HepG2 (cell line): ENCODE measurements around the gene RSPRY1. TPM values are rescaled to one million over a fixed set of nuclear protein-coding genes. Genes with fewer than 3 reads are reported as not detected.
"Not testable (repeated sequence)": the region's sequence is repeated elsewhere in the genome, so short reads cannot be mapped to it uniquely, and the experiment has no call there.

Experiments used
- ATAC-seq: fragments of 200-7000 bp; cut with Tn5 transposase; 3 replicates; pipeline ENCODE4 v1.9.1; 2020; ENCODE audit warnings: mild to moderate bottlenecking, moderate library complexity
- BruUV-seq: library from RNA; stranded (reverse); fragments of 400-500 nt; replicated peaks from 2 replicates; lab custom pipeline; 2021; lab: Mats Ljungman, UMichigan
- CTCF ChIA-PET: fragments of 300-600 bp; formaldehyde crosslinking; extraction: SDS; loops from one replicate; lab custom pipeline; 2021; ENCODE audit warnings: low total read pairs, inconsistent platforms, low intra/inter-chr PET ratio; lab: Yijun Ruan, JAX
- POLR2A ChIA-PET: fragments of 350-600 bp; sonication (Branson Sonifier 250); formaldehyde crosslinking; loops from one replicate; lab custom pipeline; 2020; ENCODE audit warnings: antibody characterized with exemption, inconsistent platforms; lab: Yijun Ruan, JAX
- DNase-seq: peaks from one replicate; pipeline ENCODE4 v3.0.0-alpha.2; 2015; ENCODE audit warnings: low spot score
- FAIRE-seq: peaks from 3 replicates; lab custom pipeline; 2011; peaks lifted over from hg19 to GRCh38; lab: Jason Lieb, UNC
- H2AFZ ChIP-seq: one replicate; pipeline ENCODE4 v1.6.1; 2011; ENCODE audit warnings: low read length, inconsistent platforms
- H3K27ac ChIP-seq: fragments of 300-600 bp; 3 replicates; pipeline ENCODE4 v1.8.0; 2011; ENCODE audit warnings: mixed run types, mild to moderate bottlenecking, mixed read lengths, low read length, inconsistent platforms; ENCODE audit not compliant: insufficient read depth; ENCODE audit errors: extremely low read length
- H3K27me3 ChIP-seq, 2 experiments: fragments of 200-600 bp in 1 of 2; 2 replicates in 1 of 2; 3 replicates in 1 of 2; pipeline versions ENCODE4 v1.6.0 to v1.8.0; 2011; ENCODE audit warnings: low read length in 2 of 2, mild to moderate bottlenecking in 2 of 2, moderate library complexity in 2 of 2, inconsistent platforms in 1 of 2; ENCODE audit not compliant: insufficient read depth in 2 of 2, control insufficient read depth in 1 of 2
- H3K36me3 ChIP-seq, 2 experiments: fragments of 200-600 bp in 1 of 2; replicated peaks in 1 of 2; 2 replicates in 1 of 2; 3 replicates in 1 of 2; pipeline versions ENCODE4 v1.5.1 to v1.8.0; 2011; ENCODE audit warnings: low read length in 2 of 2, inconsistent platforms in 1 of 2; ENCODE audit not compliant: insufficient read depth in 2 of 2, control insufficient read depth in 1 of 2
- H3K4me1 ChIP-seq: 2 replicates; pipeline ENCODE4 v1.5.1; 2012; ENCODE audit warnings: low read length, inconsistent platforms; ENCODE audit not compliant: insufficient read depth
- H3K4me2 ChIP-seq: 2 replicates; pipeline ENCODE4 v1.6.0; 2011; ENCODE audit warnings: low read depth, low read length, inconsistent platforms
- H3K4me3 ChIP-seq, 3 experiments: fragments of 200-600 bp in 1 of 3; sonication (generic), shearing (Covaris generic) in 1 of 3; replicated peaks in 1 of 3; 2 replicates each; pipeline ENCODE4 v1.5.1; 2011 to 2016; ENCODE audit warnings: low read length in 3 of 3, inconsistent platforms in 2 of 3, low read depth in 2 of 3, mild to moderate bottlenecking in 2 of 3, control low read depth in 1 of 3, mixed read lengths in 1 of 3; ENCODE audit not compliant: insufficient read depth in 1 of 3
- H3K79me2 ChIP-seq: one replicate; pipeline ENCODE4 v1.6.1; 2011; ENCODE audit warnings: low read length, inconsistent platforms; ENCODE audit not compliant: insufficient read depth
- H3K9ac ChIP-seq: 2 replicates; pipeline ENCODE4 v1.6.0; 2011; ENCODE audit warnings: mild to moderate bottlenecking, low read depth, low read length, inconsistent platforms; ENCODE audit not compliant: insufficient read depth
- H3K9me3 ChIP-seq: 2 replicates; pipeline ENCODE4 v1.5.1; 2012; ENCODE audit warnings: mild to moderate bottlenecking, low read length
- H4K20me1 ChIP-seq: 2 replicates; pipeline ENCODE4 v1.6.0; 2011; ENCODE audit warnings: inconsistent platforms, mild to moderate bottlenecking, low read length, moderate library complexity; ENCODE audit not compliant: insufficient read depth
- GFI1 ChIP-seq: sonication (generic); formaldehyde crosslinking; IDR thresholded peaks from 2 replicates; pipeline ENCODE4 v1.5.0; 2020; ENCODE audit warnings: missing genetic modification reagents, mild to moderate bottlenecking, borderline replicate concordance
- HNF4A ChIP-seq: sonication (generic); formaldehyde crosslinking; IDR thresholded peaks from 2 replicates; pipeline ENCODE4 v1.4.0; 2020; ENCODE audit warnings: missing genetic modification reagents
- PAXIP1 ChIP-seq: sonication (generic); formaldehyde crosslinking; conservative IDR thresholded peaks from 2 replicates; pipeline ENCODE4 v1.4.0; 2020; ENCODE audit warnings: mild to moderate bottlenecking, missing genetic modification reagents, moderate library complexity
- RARA ChIP-seq: IDR thresholded peaks from 2 replicates; pipeline ENCODE4 v1.6.1; 2016; ENCODE audit warnings: missing genetic modification reagents, missing compliant biosample characterization
- SALL1 ChIP-seq: sonication (generic); formaldehyde crosslinking; IDR thresholded peaks from 2 replicates; pipeline ENCODE4 v1.8.0; 2022; ENCODE audit warnings: mild to moderate bottlenecking, missing genetic modification reagents
- SAP130 ChIP-seq: IDR thresholded peaks from 2 replicates; pipeline ENCODE4 v1.6.1; 2016; ENCODE audit warnings: low read depth
- TEAD3 ChIP-seq: optimal IDR thresholded peaks from 2 replicates; pipeline ENCODE3; 2016; ENCODE audit warnings: borderline replicate concordance
- ZMYM3 ChIP-seq: sonication (generic); formaldehyde crosslinking; IDR thresholded peaks from 2 replicates; pipeline ENCODE4 v1.5.1; 2020; ENCODE audit warnings: mild to moderate bottlenecking, missing genetic modification reagents
- ZNF33A ChIP-seq: sonication (generic); formaldehyde crosslinking; IDR thresholded peaks from 2 replicates; pipeline ENCODE4 v1.5.1; 2020; ENCODE audit warnings: missing genetic modification reagents, mild to moderate bottlenecking, moderate library complexity, borderline replicate concordance
- ZNF501 ChIP-seq: sonication (generic); formaldehyde crosslinking; IDR thresholded peaks from 2 replicates; pipeline ENCODE4 v1.5.1; 2020; ENCODE audit warnings: mild to moderate bottlenecking, moderate library complexity, missing genetic modification reagents
- ZNF580 ChIP-seq: IDR thresholded peaks from 2 replicates; pipeline ENCODE4 v1.6.1; 2016; ENCODE audit warnings: low read depth, borderline replicate concordance
- ZNF75D ChIP-seq: sonication (generic); formaldehyde crosslinking; IDR thresholded peaks from 2 replicates; pipeline ENCODE4 v1.8.1; 2023; ENCODE audit warnings: missing genetic modification reagents, mild to moderate bottlenecking, borderline replicate concordance
- ZUFSP ChIP-seq: sonication (generic); formaldehyde crosslinking; IDR thresholded peaks from 2 replicates; pipeline ENCODE4 v1.9.0; 2021; ENCODE audit warnings: missing genetic modification reagents, mild to moderate bottlenecking, borderline replicate concordance
- WGBS: methylation state at CpG from one replicate; pipeline ENCODE4 v1.1.6; 2017; ENCODE audit warnings: low lambda C conversion rate; 5-methylcytosine and 5-hydroxymethylcytosine counted together
- in situ Hi-C: cut with HindIII; loops from 2 replicates; pipeline ENCODE4 v1.10.0; 2017; ENCODE audit warnings: low pct_unique_long_range_greater_than_20kb; ENCODE audit not compliant: extremely low pct_ligation_motif_present
- intact Hi-C: fragments of 100-400 bp; cut with micrococcal nuclease; formaldehyde crosslinking; loops from one replicate; pipeline ENCODE4 v1.10.0; 2022; ENCODE audit not compliant: unreplicated experiment
- polyA plus RNA-seq, 8 experiments: library from polyadenylated mRNA; depleted of rRNA in 3 of 8; stranded (reverse) in 7 of 8; unstranded in 1 of 8; fragments of >200 nt; fragmentation: Illumina TruSeq in 4 of 8; extraction: Trizol in 4 of 8; gene quantifications; 2 replicates each; pipeline versions ENCODE4 v1.2.1 to v1.2.3, GENCODE V29; 2011 to 2016; ENCODE audit warnings: low read depth in 4 of 8, missing spikeins in 1 of 8, mixed read lengths in 1 of 8; ENCODE audit not compliant: insufficient read depth in 1 of 8
- total RNA-seq, 5 experiments: library from RNA; depleted of rRNA; stranded (reverse); fragments of >200 nt; fragmentation: Illumina TruSeq; extraction: Trizol; gene quantifications; 2 replicates each; pipeline ENCODE4 v1.2.3, GENCODE V29; 2016; ENCODE audit warnings: low read depth in 1 of 5

RSPRY1 gene
- total and polyA plus RNA-seq, 2 of the 13 experiments (the other 11 are each of a cell fraction or from before 2014, with no cell fraction given) = 53.4 to 61.0 TPM

- TF ChIP-seq ZNF33A (CRISPR knock-in tag) (no peak), ZUFSP (CRISPR knock-in tag) (no peak), ZNF75D (CRISPR knock-in tag) (no peak), SAP130 (CRISPR knock-in tag) (0 out of 2 replicates have a peak, but pooled peaks have one; percentile 23)
These were observed 87.7 kb downstream of the RSPRY1 start (continued) for GRCh38 chr16:57273826-57274225.

GRCh38 chr16:57275946-57276345 lies 89.8 kb downstream of the RSPRY1 start:
- DNase-seq, H3K27me3 ChIP-seq, H3K9ac ChIP-seq, BruUV-seq: not testable (repeated sequence)
- WGBS = 65% methylated on average over 5 of the region's 5 CpGs
- H3K79me2 ChIP-seq = peaks cover 48% of the 10 kb centered on the region
- TF ChIP-seq GFI1 (CRISPR knock-in tag) = peak; percentile 64; the same call in 1 of the 2 replicates
- peak; percentile 24; the same call in 1 of the 2 replicates for TF ChIP-seq PAXIP1 (CRISPR knock-in tag)
- 0 out of 2 replicates have a peak, but pooled peaks have one; percentile 22 for TF ChIP-seq ZMYM3
- peak; percentile 59 for TF ChIP-seq RARA (CRISPR knock-in tag)
- TF ChIP-seq TEAD3 (CRISPR knock-in tag) = peak; percentile 10
- TF ChIP-seq ZNF501 = peak; percentile 37; the same call in 1 of the 2 replicates
- peak; percentile 29; the same call in 1 of the 2 replicates for TF ChIP-seq ZNF580 (CRISPR knock-in tag)
- peak; percentile 26; the same call in 1 of the 2 replicates for TF ChIP-seq HNF4A (CRISPR knock-in tag)
- TF ChIP-seq SALL1 (CRISPR knock-in tag) = peak; percentile 22; the same call in 1 of the 2 replicates
- TF ChIP-seq, all 625 proteins: peak for 9; not testable (repeated sequence) for 616
- H3K4me3 ChIP-seq, FAIRE-seq, intact Hi-C loops, H2AFZ ChIP-seq, in situ Hi-C loops, H4K20me1 ChIP-seq, H3K4me2 ChIP-seq, ATAC-seq, H3K27ac ChIP-seq, H3K36me3 ChIP-seq, POLR2A ChIA-PET, H3K9me3 ChIP-seq, CTCF ChIA-PET: not testable (repeated sequence)
- peaks cover 100% of the 10 kb centered on the region for H3K4me1 ChIP-seq
